Fibroblast of skin of scalp (primary cell): ENCODE data around the gene GP1BA.

Source experiments
- DNase-seq: peaks from one replicate; pipeline ENCODE4 v3.0.0-alpha.2; 2013

GP1BA gene

DNA sequence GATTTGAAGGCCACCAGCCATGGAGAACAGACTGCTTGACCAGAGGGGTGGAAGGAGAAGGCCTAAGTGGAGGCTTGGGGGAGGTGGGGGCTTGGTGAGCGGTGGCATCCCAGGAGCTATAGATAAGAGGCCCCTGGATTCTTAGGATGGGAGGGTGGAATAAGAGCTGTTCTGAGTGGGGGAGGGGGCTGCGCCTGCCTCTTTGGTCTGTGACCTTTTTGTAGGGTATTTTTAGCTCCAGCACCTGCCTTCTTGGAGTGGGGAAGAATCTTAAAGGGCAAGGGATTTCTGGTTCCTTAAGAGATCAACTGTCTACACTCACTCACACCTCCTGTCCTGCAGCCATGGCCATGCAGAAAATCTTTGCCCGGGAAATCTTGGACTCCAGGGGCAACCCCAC is 19.4 kb downstream of the GP1BA start:
- no peak for DNase-seq

DNA sequence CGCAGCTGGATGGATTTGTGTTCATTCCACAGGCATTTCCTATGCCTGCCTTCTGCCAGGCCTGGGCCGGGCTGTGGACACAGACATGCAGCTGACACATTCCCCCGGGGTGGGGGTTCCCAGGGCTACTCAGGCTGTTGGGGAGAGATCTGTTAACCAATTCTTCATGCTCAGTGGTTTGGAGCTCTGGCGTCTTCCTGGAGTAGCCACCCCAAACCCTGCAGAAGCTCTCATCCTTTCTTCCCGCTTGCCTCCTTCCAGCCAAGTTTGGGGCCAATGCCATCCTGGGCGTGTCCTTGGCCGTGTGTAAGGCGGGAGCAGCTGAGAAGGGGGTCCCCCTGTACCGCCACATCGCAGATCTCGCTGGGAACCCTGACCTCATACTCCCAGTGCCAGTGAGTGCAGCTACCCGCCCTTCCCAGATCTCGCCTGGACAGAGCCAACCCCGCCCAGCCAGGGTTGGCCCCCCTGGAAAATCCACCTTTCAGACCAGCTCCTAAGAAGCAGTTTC is 21.4 kb downstream of the GP1BA start:
- DNase-seq: peak; percentile 70

DNA sequence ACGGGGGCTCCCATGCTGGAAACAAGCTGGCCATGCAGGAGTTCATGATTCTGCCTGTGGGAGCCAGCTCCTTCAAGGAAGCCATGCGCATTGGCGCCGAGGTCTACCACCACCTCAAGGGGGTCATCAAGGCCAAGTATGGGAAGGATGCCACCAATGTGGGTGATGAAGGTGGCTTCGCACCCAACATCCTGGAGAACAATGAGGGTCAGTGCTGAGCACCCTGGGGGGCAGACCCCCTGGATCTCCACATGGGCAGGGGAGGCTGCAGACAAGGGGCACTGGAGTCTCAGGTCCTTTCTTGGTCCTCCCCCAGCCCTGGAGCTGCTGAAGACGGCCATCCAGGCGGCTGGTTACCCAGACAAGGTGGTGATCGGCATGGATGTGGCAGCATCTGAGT is 23.0 kb downstream of the GP1BA start:
- no peak for DNase-seq

DNA sequence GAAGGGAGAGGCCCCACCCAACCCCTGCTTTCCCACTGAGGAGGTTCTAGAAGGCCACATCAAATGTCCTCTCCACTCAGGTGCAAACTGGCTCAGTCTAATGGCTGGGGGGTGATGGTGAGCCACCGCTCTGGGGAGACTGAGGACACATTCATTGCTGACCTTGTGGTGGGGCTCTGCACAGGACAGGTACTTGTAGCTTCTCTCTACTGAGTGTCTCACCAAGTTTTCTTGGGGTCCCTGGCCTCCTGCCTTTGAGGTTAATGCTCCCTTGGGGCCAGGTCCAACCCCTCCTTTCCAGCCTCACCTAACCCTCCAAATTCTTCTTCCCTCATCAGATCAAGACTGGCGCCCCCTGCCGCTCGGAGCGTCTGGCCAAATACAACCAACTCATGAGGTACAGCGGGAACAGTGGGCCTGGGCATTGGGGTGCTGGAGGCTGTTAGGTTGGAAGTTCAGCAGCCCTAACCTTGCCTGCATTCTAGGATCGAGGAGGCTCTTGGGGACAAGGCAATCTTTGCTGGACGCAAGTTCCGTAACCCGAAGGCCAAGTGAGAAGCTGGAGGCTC is 24.5 kb downstream of the GP1BA start:
- no peak for DNase-seq

DNA sequence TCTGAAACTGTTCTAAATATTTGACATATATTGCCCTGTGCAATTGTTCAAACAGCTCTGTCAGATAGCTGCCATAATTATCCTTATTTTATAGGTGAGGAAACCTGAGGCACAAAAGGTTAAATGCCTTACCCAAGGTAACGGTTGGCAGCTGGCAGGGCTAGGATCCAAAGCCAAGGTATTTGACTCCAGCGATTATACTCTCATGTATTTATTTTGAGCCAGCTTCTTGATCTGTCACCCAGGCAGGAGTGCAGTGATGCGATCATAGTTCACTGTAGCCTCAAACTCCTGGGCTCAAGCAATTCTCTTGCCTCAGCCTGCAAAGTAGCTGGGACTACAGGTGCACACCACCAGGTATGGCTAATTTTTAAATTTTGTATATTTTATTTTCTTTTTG is 26.0 kb downstream of the GP1BA start:
- DNase-seq: no peak

DNA sequence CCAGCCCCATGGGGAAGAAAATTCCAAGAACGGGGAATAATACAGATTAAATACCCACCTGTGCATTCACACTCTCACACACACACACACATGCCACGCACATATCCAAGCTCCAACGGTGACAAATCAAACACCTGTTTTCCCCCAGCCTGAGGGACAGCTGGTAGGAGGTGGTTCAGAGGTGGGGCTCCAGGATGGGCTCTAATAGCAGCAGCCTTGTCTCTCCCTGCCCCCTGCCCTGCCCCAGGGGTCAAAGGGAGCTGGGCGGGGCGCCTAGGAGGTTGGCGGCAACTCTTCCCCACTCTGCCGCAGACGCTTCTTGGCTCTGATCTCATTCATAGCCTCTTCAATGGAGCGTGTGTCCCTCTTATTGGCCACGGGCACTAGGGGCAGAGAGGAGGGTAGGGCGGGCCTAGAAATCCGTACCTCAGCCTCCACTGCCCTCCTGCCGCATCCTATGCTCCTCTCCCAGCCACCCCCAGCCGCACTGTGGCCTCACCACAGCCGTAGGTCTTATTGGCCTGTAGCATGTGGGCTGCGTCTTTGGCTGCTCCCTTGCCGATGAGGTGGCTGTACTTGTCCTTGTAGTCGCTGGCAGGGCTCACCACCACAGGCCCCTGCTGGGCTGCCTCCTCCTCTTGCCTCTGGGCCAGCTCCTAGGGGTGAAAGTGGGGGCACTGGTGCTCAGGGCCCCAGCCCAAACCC is 27.3 kb downstream of the GP1BA start:
- DNase-seq: no peak

DNA sequence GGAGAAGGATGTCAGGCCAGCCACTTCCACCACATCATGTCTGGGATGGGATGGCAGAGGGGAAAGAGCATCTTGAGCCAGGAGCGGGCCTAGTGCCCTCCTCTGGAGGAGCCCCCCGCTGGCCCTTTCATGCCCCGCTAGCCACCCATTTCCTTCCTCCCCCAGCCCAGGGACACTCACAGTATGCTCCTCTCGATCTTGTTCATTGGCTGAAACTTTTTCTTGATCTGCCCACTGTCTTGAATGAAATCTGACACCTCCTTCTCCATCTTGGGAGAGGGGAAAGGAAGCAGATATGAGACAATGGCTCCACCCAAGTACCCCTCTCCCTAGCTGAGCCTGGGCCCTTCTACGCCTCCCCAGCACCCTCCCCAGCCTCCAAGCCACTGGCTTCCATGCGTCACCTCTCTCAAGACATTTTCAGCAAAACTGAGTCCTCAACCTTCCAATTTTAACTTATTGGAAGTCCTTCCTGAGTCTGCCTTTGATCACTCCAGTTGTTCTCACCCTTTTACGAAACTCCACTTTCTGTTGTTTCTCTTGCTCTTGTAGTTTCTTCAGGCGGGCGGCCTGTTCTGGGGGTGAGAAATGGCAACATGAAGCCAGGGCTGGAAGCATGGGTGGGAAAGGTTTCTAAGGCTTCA is 28.3 kb downstream of the GP1BA start:
- DNase-seq: no peak

DNA sequence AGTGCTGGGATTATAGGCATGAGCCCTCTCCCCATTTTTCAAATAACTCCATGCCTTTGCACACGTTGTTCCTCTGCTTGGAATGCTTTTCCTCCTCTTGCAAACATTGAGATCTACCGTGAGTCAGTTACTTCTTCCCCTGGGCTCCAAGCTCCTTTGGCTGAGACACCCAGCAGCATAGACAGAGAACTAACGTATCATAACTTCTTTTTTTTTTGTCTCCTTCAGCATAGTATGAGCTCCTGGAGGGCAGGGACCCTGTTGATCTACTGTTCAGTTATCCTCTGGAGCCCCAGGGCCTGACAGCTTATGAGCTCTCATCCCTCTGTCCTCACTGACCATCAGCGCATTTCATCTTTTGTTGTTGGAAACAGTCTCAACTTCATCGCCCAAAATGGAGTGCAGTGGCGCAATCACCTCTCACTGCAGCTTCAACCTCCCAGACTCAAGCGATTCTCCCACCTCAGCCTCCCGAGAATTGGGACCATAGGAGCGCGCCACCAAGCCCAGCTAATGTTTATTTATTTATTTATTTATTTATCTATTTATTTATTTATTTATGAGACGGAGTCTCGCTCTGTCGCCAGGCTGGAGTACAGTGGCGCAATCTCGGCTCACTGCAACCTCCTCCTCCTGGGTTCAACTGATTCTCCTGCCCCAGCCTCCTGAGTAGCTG is 33.4 kb downstream of the GP1BA start:
- DNase-seq: no peak

DNA sequence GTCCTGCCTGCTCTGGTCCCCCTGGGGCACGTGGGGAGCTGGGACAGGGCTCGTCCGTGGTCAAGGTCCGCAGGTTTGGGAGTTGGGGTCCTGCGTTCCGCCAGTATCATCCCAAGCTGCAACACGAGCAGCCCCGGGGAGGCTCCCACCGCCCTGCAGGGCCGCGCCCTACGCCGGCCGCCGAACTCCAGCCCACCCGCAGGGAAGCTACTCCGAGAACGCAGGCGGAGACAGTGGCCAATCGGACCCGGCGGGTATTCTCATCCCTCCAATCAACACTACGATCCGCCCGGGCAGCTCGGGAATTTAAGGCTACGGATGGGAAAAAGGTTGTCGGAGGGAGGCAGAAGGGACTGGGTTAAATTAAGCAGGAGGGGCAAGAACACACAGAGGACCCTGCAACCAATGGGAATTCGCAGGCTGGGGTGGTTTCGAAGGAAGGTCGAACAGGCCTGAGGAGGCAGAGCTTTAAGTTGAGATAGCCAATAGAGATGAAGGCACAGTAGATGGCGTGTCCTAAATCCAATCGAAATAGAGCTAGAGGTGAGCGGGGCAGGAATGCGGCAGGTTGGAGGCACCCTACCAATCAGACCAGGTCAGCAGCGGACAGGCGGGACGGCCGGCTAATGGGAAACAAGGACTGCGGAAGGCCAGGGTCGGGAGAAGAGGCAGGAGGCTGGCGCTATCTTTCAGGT is 34.9 kb downstream of the GP1BA start:
- DNase-seq: peak; percentile 100

DNA sequence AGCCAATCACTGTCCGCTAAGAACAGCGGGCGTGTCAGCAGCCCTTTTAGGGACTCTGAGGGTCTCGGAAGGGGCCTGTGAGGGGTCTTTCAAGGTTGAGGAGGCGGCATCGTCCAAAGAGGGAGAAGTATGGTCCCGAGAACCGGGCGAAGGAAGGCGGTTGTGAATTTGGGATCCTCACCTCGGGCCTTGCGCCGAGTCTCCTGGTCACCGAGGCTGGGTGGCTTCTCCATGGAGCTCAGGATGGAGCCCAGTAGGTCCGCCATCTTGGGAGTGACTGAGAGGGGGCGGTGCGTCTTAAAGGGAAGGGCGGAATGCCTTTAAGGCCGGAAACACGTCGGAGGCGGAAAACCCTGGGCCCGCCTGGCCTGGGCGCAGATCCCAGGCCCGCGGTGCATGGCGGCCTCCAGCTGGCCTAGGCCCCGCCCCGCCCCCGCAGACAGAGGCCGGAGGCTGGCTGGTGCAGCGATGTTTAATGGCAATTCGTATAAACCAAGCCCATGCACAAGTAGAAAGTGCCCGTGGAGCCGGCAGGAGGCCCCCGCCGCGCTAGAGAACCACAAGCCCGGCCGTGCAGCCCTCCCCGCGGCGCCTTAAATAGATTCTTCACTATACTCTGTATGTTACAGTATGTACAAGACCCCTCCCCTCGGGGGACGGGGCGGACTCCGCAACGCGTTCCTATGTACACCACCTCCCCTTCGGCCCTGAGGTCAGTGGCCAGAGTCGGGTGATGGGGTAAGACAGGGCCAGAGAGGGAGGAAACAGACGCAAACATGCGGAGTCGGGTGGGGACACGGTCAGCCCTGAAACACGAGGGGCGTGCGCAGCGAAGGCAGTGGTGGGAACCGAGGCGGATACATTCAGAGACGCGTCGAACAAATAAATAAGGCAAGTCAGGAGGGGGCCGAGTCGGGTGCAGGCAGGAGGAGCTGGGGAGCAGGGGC is 35.7 kb downstream of the GP1BA start, which contains the start of gene SPAG7:
TSS of gene SPAG7 (minus strand) at position 279 of the 947 bp plus-strand sequence. CDS start at position 266, 13 bp downstream.
- peak; percentile 98 for DNase-seq

DNA sequence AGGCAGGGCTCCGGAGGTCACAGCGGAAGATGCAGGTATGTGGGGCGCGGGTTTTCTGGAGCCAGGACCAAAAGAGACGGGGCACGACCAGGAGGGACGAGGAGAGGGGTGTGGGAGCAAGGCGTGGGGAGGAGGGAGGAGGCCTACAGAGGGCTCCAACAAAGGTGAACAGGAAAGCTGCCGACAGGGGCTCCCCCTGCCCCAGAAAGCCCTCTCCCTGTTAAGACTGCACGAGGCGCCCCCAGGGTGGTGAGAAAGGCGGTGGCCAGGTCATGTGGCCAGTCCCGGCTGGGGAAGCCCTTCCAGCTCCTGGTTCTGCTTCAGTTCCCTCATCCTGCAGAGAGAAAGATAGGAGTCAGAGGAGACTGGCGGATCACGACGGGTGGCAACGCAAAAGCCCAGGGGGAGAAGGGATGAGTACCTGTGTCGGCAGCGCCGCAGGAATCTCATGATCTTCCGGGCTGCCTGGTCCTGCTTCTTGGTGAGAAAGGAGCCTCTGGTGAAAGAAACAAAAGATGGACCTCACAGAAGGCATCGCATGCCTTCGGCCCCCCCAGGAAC is 36.5 kb downstream of the GP1BA start:
- DNase-seq: peak; percentile 34

DNA sequence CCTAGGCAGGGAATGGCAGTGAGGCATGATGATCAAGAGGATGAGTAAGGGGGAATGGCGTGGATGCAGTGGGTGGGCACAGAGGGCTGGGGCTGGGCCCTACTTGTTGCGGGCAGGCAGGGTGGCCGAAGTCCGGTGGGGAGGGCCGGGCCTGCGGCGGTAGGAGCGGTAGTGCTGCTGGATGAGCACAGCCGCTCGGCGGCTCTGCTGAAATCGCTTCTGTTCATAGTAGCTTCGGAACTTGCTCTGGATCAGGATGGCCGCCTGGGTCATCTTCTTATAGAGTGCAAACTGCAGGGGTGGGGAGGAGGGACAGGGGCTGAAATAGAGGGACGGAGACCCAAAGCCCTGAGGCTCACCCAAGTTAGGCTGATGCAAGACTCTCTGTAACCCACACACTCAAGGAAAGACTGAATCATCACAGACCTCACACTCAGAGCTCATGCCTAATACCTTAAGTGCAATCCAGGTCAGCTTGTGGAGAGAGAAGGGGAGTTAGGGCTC is 37.0 kb downstream of the GP1BA start:
- peak; percentile 96 for DNase-seq

DNA sequence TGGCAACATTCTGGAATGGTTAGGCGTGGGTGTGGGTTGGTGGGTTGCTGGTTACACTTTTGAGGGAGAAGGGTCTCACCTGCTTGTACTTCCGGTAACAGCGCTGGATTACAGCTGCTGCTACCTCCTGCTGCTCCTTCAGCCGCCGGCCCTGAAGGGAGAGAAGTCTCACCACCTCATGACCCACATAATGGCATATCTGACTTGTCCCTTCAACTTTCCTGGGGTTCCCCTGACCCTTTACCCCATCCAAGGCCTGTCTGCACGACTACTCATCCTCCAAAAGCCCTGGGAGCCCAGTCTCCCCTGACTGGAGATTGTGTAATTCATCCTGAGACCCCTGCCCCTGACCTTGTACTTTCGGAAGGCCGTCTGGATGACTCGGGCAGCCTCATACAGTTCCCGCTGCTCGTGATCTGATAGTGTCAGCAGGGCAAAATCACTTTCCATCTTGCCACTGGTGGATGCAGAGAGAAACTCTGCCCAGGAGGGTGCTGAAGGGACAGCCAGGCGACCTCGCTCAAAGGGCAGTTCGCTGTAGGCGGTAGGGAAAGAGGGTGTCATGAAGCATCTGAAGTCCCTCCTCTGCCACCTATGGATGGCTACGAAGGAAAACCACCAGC is 37.6 kb downstream of the GP1BA start:
- peak; percentile 27 for DNase-seq

DNA sequence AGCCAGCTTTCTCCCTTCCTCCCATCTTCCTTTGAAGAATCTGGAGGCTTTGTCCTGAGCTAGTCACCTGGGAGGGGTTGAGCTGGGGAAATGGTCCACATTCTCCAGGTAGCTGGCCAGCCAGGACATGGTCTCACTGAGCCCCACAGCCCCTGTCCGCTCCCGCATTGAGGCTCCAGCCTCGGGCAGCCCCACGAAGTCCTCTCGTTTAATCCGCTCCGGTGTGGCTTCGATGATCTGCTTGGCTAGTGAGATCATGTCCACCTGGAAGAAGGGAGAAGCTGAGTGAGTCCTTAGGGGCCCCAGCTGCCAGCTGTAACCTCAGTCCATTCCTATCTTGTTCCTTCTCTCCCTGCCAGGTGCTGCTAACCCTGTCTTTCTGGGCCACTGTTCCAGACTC is 38.2 kb downstream of the GP1BA start:
- DNase-seq: no peak

DNA sequence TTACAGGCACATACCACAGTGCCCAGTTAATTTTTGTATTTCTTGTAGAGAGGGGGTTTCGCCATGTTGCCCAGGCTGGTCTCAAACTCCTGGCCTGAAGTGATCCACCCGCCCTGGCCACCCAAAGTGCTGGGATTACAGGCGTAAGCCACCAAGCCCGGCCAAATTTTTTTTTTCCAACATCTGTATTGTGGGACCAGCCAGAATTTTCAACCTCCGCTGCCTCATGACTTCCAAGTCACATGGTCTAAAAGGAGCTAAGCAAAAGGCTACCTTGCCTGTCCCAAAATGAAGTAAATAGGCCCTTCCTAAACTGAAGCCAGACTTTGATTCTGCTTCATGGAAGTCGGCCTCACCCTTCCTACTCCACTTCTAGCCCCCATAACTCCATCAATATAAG is 39.7 kb downstream of the GP1BA start:
- DNase-seq: no peak

DNA sequence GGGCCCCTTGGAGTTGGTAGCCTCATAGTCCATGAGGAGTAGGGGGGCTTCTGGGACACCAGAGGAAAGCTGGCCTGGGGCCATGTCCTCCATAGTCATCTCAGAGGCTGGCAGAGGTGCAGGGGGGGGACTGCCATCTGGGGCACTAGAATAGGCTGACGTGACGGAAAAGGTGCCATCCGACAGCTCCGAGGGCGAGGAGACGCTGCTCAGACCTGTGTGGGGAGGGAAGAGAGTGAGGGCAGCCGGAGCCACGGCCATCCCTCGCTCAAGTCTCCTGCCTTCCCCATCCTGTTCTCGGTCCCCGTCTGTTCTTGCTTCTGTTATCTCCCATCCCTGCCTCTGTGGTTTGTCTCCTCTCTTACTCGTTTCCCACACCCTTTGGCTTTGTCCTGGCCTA is 40.2 kb downstream of the GP1BA start:
- no peak for DNase-seq

DNA sequence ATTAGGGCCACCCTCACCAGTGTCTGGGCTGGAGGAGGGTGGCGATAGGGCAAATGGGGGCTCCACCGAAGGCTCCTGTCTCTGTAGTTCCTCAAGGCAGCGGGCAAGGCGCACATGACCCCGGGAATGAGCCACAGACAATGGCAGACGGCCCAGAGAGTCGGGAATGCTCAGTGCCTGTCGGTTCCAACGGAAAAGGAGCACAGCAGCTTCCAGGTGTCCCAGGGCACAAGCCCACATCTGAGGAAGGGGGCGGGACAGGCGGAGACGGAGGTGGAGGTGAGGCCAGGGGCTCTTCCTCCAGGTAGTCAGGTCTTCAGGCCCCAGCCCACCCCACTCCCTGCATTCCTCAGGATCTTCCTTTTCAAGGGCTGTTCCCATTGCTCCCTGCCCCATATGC is 40.7 kb downstream of the GP1BA start:
- DNase-seq: no peak

DNA sequence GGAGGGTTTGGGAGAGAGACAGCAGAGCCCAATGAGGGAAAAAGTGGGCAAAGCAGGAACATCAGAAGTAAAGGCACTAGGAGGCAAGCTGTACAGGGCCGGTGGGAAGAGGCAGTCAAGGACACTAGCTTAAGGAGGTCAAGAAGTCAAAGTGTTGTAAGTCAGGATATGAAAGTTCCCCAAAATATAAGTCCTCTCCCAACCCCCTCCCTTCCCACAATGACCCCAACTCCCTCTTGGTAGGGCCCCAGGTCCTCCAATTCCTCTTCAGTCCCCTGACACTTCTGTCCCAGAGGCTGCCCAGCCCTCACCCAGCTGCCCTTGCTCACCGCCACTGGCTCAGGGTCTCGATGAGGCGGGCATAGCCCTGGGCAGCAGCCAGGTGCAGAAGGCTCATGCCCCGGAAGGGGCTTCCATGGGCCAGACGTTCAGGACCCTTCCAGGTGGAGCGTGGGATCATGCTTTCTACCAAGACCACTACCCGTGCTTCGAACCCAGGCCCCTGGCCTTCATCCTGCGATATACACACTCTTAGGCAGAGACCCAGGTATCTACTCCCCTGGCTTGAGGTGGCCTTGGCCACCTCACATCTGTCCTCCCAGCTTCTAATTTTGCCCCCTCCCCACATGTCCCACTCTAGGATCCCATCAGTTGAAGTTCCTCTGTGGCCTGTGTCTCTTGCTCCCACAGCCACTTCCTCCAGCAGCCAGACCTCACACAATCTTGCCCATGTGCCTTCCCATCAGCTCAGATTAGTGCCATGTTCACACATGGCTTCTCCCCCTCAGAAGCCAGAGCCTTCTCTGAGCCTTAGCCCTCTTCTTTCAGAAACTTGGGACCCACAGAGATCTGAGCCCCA is 41.4 kb downstream of the GP1BA start:
- DNase-seq: no peak

DNA sequence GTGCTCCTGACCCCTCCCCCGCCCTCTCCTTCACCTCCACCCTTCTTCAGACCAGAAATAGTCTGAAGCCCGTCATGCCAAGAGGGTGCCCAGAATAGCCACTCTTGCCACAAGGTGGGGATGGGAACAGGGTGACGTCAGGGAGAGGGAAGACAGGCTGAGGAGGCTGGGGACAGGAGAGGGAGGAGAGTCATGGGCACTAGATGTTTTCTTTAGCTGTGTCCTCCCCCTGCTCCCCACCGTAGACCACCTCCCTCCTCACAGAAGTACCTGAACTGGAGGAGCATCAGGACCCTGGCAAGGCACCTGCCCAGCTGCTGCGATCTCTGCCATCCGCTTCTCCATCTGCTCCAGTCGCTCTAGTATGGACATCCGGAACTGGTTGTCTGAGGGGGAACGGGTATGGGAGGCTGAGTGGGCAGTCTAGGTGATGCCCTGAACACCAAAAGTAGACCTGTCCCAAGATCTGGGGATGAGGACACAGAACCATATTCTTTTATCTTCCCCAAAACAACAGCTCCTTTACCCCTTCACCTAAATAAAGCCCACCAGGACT is 42.1 kb downstream of the GP1BA start:
- DNase-seq: no peak
